ENCODE results near the gene MUS81.

Gene MUS81

GRCh38 chr11:65861533-65862183 lies 1.4 kb downstream of the MUS81 start:
- DNase-seq = no peak

DNA sequence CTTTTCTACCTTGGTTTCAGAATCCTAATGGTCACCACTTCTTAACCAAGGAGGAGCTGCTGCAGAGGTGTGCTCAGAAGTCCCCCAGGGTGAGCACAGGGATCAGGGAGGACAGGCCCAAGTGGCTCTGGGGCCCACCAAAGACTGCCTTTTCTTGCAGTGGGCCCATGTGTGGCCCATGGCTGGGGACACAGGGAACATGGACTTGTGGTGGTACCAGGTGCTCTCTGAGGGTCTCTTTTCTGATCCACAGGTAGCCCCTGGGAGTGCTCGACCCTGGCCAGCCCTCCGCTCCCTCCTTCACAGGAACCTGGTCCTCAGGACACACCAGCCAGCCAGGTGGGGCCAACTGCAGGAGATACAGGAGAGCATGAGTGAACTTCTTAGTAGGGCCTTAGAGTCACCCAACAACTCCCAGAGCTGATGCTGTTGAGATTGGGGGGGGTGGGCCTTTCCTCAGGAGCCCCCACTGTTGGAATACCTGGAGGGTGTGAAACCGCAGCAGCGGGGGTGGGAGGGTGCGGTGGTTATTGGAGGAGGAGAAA lies 2.0 kb downstream of the MUS81 start:
- no peak for DNase-seq

- DNase-seq = no peak
Measured at GRCh38 chr11:65862941-65863888, 3.0 kb downstream of the MUS81 start.

GRCh38 chr11:65863889-65864705 lies 3.9 kb downstream of the MUS81 start:
- DNase-seq = no peak

- DNase-seq = no peak
Measured at GRCh38 chr11:65864706-65865471, 4.7 kb downstream of the MUS81 start.

DNA sequence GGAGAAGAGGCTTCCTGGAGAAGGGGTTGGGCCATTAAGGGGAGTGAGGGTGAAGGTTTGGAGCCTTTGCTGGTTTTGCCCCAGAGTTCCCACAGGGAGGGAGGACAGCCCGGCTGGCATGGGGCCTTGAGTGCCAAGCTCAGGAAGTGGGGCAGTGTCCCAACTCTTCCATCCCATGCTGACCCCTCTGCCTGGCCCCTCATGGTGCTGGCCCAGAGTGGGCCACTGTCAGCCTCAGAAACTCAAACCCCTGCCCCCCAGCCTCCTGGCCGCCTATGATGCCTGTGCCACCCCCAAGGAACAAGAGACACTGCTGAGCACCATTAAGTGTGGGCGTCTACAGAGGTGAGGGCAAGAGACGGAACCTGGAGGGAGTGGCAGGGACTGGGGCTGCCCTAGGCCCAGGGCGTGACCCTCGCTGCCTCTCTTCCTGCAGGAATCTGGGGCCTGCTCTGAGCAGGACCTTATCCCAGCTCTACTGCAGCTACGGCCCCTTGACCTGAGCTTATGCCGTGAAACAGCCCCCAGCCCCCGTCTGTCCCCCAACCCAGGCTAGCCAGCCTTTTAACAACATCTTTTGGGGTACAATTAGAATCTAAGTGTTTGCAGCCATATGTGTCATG lies 5.4 kb downstream of the MUS81 start:
- DNase-seq = no peak

DNA sequence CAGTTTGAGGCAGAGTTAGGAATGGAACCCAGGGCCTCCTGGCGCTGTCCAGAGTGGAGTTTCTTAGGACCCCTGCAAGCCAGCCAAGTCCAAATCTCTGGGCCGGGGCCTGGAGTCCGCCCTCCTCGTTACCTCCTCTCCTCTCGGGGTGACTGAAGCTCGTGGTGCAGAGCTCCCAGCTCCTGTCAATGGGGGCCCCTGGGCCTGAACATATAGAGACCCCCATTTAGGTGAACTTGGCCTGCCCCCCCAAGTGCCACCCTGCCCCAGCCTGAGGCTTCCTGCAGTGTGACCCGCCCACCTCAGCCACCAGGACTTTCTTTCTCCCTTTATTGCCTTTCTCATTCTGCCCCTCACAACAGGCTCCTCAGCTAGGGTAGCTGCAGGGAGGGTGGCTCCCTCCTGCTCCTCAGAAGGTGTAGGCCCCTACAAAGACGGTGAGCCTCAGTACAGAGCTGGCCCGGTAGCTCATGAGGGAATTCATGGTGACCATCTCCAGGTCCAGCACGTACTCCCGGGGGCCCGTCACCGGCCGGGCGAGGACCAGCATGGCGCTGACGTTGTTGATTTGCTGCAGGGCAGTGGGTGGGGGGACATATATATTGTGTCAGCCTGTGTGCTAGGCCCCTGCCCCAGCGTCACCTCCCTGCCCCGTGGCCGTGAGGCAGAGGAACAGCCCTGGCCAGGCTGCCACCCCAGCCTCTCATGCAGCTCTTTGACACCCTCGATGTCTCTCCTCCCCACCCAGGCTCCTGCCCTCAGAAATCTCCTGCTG lies 6.5 kb downstream of the MUS81 start:
- DNase-seq = no peak

DNA sequence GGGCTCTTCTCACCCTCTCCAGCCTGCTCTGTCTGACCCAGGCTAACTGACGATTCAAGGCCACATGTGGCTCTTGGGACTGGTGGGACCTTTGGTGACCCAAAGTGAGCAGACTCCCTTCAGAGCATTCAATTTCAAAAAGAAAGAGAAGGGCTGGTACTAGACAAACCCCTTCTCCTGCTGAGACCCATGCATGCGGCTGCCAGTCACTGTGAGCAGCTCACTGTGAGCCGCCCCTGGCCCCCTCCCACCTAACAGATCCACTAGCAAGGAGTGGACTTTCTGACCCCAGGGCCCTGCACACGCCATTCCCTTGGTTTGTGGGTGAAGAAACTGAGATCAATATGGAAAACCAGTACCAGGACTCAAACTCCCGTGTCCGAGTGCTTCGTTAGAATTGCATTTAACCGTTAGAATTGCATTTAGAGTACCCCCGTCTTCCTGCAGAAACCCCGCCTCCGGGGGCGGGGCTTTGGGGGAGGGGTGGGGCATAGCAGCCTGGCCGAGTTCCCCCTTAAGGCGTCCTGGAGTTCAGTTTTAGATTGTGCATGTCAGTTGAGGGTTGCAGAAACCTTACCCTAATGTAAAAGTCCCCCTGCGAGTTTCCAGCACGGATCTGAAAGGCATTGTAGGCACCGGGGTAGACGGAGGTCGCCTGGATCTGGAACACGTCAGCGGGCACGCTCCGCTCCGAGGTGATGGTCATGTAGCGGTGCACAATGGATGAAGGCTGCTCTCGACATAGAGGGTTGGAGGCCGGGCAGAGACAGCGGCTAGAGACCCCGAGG lies 7.2 kb downstream of the MUS81 start:
- DNase-seq = peak; percentile 68

- peak; percentile 60 for DNase-seq
Measured at GRCh38 chr11:65868076-65868667, 7.9 kb downstream of the MUS81 start.

DNA sequence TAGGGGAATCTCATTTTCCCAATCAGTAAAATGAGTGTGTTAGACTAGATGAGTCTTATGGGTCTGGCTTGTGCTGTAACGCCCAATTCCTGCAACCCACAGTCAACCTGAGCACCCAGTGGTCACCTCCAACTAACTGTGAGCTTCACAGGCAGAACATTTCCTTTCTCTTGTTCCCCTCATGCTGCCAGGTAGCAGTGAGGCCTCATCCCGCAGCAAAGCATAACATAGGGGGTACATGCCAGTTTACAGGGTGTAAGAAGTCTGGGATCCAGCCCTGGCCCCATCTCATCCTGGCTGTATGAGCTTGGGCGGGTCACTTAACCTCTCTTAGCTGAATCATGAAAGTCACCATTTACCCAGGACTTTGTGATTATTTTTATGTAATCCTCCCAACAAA lies 8.7 kb downstream of the MUS81 start:
- no peak for DNase-seq

- no peak for DNase-seq
Measured at GRCh38 chr11:65869643-65870306, 9.5 kb downstream of the MUS81 start.

GRCh38 chr11:65870307-65870658 lies 10.1 kb downstream of the MUS81 start:
- DNase-seq = no peak

DNA sequence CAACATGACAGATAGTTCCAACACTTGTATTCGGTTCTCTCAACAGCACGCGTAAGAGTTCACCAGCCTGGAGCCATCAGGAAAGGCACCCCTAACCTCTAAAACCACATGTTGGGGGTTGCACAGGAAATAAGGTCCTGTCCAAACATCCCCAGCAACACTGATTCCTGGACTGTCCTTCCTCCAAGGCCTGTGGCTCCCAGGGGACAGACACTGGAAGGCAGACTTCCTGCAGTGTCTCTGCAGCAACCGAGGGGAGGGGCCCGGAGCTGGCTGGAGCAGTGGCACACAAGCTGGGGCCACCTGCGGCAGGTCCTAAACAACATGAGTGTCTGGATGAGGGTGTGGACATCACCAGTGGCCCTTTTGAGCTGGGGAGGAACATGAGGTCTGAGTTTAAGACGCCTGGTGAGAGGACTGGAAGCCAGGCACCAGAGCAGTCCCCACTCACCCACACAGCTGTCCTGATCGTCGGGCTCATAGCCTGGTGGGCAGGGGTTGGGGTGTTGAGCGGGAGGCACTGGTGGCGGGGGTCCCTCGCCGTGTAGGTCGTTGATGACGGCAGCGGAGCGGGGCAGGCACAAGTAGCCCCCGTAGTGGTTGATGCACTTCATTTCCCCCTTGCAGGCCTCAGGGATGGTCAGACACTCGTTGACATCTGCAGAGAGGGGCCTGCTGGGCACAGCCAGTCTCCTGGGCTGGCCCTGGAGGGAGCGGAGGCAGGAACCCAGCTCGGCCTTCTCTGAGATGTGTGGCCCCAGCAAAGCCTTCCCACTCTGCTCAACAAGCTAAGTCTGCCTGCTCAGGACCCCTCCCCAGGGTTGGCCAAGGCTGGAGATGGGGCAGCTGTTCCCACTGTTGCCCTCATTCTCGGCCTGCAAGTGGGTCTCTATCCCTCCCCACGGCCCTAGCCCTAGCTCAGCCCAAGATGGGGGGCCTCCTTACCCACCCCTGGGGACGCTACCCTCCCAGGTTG lies 10.8 kb downstream of the MUS81 start:
- no peak for DNase-seq

- DNase-seq = no peak
Measured at GRCh38 chr11:65871811-65872548, 11.7 kb downstream of the MUS81 start.

DNA sequence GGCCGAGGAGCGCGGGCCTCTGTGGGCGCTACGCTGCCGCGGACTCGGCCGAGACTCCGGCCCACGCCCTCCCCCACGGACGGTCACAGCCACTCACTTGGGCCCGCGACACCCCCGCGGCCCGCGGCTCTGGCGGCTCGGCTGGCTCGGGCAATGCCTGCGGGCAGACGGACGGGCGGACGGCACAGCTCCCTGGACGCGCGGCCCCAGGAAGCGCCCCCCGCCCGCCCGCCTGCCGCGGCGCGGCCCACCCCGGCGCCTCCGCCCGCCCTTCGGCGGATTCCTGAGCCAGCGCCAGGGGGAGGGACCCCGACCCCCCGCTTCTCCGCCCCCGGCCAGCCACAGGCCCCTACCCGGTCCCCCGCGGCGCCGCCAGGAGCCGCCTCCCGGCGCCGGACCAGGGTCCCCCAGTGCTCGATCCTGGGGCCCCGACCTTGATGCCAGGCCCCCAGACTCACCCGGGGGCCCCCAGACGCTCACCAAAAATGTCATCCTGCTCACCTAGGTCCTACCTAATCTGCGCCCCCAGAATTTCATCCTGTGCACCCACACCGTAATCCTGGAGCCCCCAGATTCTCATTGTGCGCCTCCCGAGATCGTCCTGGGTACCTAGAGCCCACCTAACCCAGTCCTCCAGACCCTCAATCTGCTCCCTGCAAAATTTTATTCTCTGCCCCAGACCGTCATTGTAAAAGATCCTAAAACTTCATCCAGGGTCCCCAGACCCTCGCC lies 12.5 kb downstream of the MUS81 start, which contains the start of gene EFEMP2:
Gene EFEMP2, minus strand, starts transcription at position 215 of the 732 bp plus-strand sequence. CDS start 446 bp downstream, outside the sequence.
- no peak for DNase-seq
